ENCODE results near the gene EIF5AL1. TPM values are rescaled to one million over a fixed set of nuclear protein-coding genes. Genes with fewer than 3 reads are reported as not detected.

Gene EIF5AL1
- total RNA-seq, 1 donor, result 0.73 TPM

GRCh38 chr10:79479283-79479909 lies 32.9 kb upstream of the EIF5AL1 start:
- H3K4me1 ChIP-seq (ENCODE audit: insufficient read depth, low read length), result no peaks in the 10 kb centered on the region
- peaks cover 4% of the 10 kb centered on the region for H3K27me3 ChIP-seq (ENCODE audit: insufficient read depth, low read length)
- H3K4me3 ChIP-seq (ENCODE audit: low read length), result no peak overlapping the region
- H3K9me3 ChIP-seq (ENCODE audit: low read depth, low read length), result no peaks in the 10 kb centered on the region

- Histone ChIP-seq H3K9me3 (ENCODE audit: low read depth, low read length) (no peaks in the 10 kb centered on the region), H3K27me3 (ENCODE audit: insufficient read depth, low read length) (peaks cover 4% of the 10 kb centered on the region), H3K4me1 (ENCODE audit: insufficient read depth, low read length) (no peaks in the 10 kb centered on the region)
Observed at GRCh38 chr10:79482304-79482703, 30.0 kb upstream of the EIF5AL1 start.

GRCh38 chr10:79482741-79483140 lies 29.6 kb upstream of the EIF5AL1 start:
- Histone ChIP-seq H3K4me1 (ENCODE audit: insufficient read depth, low read length) (no peaks in the 10 kb centered on the region), H3K9me3 (ENCODE audit: low read depth, low read length) (no peaks in the 10 kb centered on the region), H3K27me3 (ENCODE audit: insufficient read depth, low read length) (peaks cover 4% of the 10 kb centered on the region), H3K4me3 (ENCODE audit: low read length) (no peak overlapping the region)

More at GRCh38 chr10:79482304-79482703, 30.0 kb upstream of the EIF5AL1 start:
- no peak overlapping the region for H3K4me3 ChIP-seq (ENCODE audit: low read length)

GRCh38 chr10:79483299-79483698 lies 29.0 kb upstream of the EIF5AL1 start:
- Histone ChIP-seq H3K4me3 (ENCODE audit: low read length) (no peak overlapping the region), H3K4me1 (ENCODE audit: insufficient read depth, low read length) (no peaks in the 10 kb centered on the region), H3K9me3 (ENCODE audit: low read depth, low read length) (no peaks in the 10 kb centered on the region), H3K27me3 (ENCODE audit: insufficient read depth, low read length) (peaks cover 4% of the 10 kb centered on the region)

- H3K9me3 ChIP-seq (ENCODE audit: low read depth, low read length), result no peaks in the 10 kb centered on the region
- H3K4me3 ChIP-seq (ENCODE audit: low read length), result no peak overlapping the region
- no peaks in the 10 kb centered on the region for H3K4me1 ChIP-seq (ENCODE audit: insufficient read depth, low read length)
- H3K27me3 ChIP-seq (ENCODE audit: insufficient read depth, low read length), result peaks cover 4% of the 10 kb centered on the region
Observed at GRCh38 chr10:79483948-79484347, 28.4 kb upstream of the EIF5AL1 start.

GRCh38 chr10:79484476-79484875 lies 27.9 kb upstream of the EIF5AL1 start:
- no peaks in the 10 kb centered on the region for H3K9me3 ChIP-seq (ENCODE audit: low read depth, low read length)
- peaks cover 4% of the 10 kb centered on the region for H3K27me3 ChIP-seq (ENCODE audit: insufficient read depth, low read length)
- no peaks in the 10 kb centered on the region for H3K4me1 ChIP-seq (ENCODE audit: insufficient read depth, low read length)
- no peak overlapping the region for H3K4me3 ChIP-seq (ENCODE audit: low read length)

GRCh38 chr10:79487296-79488194 lies 24.8 kb upstream of the EIF5AL1 start:
- Histone ChIP-seq H3K27me3 (ENCODE audit: insufficient read depth, low read length) (no peaks in the 10 kb centered on the region), H3K4me1 (ENCODE audit: insufficient read depth, low read length) (no peaks in the 10 kb centered on the region), H3K9me3 (ENCODE audit: low read depth, low read length) (no peaks in the 10 kb centered on the region), H3K4me3 (ENCODE audit: low read length) (no peak overlapping the region)

- no peaks in the 10 kb centered on the region for H3K4me1 ChIP-seq (ENCODE audit: insufficient read depth, low read length)
- no peaks in the 10 kb centered on the region for H3K27me3 ChIP-seq (ENCODE audit: insufficient read depth, low read length)
- no peaks in the 10 kb centered on the region for H3K9me3 ChIP-seq (ENCODE audit: low read depth, low read length)
- no peak overlapping the region for H3K4me3 ChIP-seq (ENCODE audit: low read length)
Observed at GRCh38 chr10:79488336-79488735, 24.0 kb upstream of the EIF5AL1 start.

GRCh38 chr10:79488870-79489269 lies 23.5 kb upstream of the EIF5AL1 start:
- H3K4me1 ChIP-seq (ENCODE audit: insufficient read depth, low read length), result no peaks in the 10 kb centered on the region
- H3K27me3 ChIP-seq (ENCODE audit: insufficient read depth, low read length), result no peaks in the 10 kb centered on the region
- H3K4me3 ChIP-seq (ENCODE audit: low read length), result no peak overlapping the region
- no peaks in the 10 kb centered on the region for H3K9me3 ChIP-seq (ENCODE audit: low read depth, low read length)

GRCh38 chr10:79490400-79491142 lies 21.8 kb upstream of the EIF5AL1 start:
- Histone ChIP-seq H3K4me3 (ENCODE audit: low read length) (no peak overlapping the region), H3K27me3 (ENCODE audit: insufficient read depth, low read length) (no peaks in the 10 kb centered on the region), H3K4me1 (ENCODE audit: insufficient read depth, low read length) (no peaks in the 10 kb centered on the region), H3K9me3 (ENCODE audit: low read depth, low read length) (no peaks in the 10 kb centered on the region)

- no peaks in the 10 kb centered on the region for H3K27me3 ChIP-seq (ENCODE audit: insufficient read depth, low read length)
- no peaks in the 10 kb centered on the region for H3K4me1 ChIP-seq (ENCODE audit: insufficient read depth, low read length)
- H3K9me3 ChIP-seq (ENCODE audit: low read depth, low read length), result no peaks in the 10 kb centered on the region
- no peak overlapping the region for H3K4me3 ChIP-seq (ENCODE audit: low read length)
Observed at GRCh38 chr10:79491143-79491835, 21.0 kb upstream of the EIF5AL1 start.

- H3K4me3 ChIP-seq (ENCODE audit: low read length), result no peak overlapping the region
- no peaks in the 10 kb centered on the region for H3K27me3 ChIP-seq (ENCODE audit: insufficient read depth, low read length)
- no peaks in the 10 kb centered on the region for H3K4me1 ChIP-seq (ENCODE audit: insufficient read depth, low read length)
- H3K9me3 ChIP-seq (ENCODE audit: low read depth, low read length), result no peaks in the 10 kb centered on the region
Observed at GRCh38 chr10:79492256-79492655, 20.1 kb upstream of the EIF5AL1 start.

GRCh38 chr10:79492839-79493238 lies 19.5 kb upstream of the EIF5AL1 start:
- no peaks in the 10 kb centered on the region for H3K9me3 ChIP-seq (ENCODE audit: low read depth, low read length)
- no peaks in the 10 kb centered on the region for H3K27me3 ChIP-seq (ENCODE audit: insufficient read depth, low read length)
- H3K4me1 ChIP-seq (ENCODE audit: insufficient read depth, low read length), result no peaks in the 10 kb centered on the region
- H3K4me3 ChIP-seq (ENCODE audit: low read length), result no peak overlapping the region

GRCh38 chr10:79493806-79494205 lies 18.5 kb upstream of the EIF5AL1 start:
- Histone ChIP-seq H3K27me3 (ENCODE audit: insufficient read depth, low read length) (no peaks in the 10 kb centered on the region), H3K4me1 (ENCODE audit: insufficient read depth, low read length) (no peaks in the 10 kb centered on the region), H3K4me3 (ENCODE audit: low read length) (no peak overlapping the region), H3K9me3 (ENCODE audit: low read depth, low read length) (no peaks in the 10 kb centered on the region)

Data from mononuclear cell (primary cell).